Activated CD4-positive, alpha-beta T cell treated with anti-CD3 and anti-CD28 coated beads, Interleukin-2, amount 50 U/mL, for 1 hour (primary cell): ENCODE results near the gene SULT1A4.
"Not testable (repeated sequence)": the region's sequence is repeated elsewhere in the genome, so short reads cannot be mapped to it uniquely, and the experiment has no call there.

Experiments
- DNase-seq: peaks from one replicate; pipeline ENCODE4 v3.0.0-alpha.2; 2020

Gene SULT1A4

GRCh38 chr16:29459706-29460646 is at the start of gene SULT1A4:
TSS of gene SULT1A4 (plus strand) at chr16:29459913. CDS start at chr16:29461386, 1,473 bp downstream.
- not testable (repeated sequence) for DNase-seq

- DNase-seq, result not testable (repeated sequence)
These were observed 36.1 kb upstream of the SULT1A4 start for GRCh38 chr16:29423587-29423986.

GRCh38 chr16:29425390-29425789 is 34.3 kb upstream of the SULT1A4 start:
- not testable (repeated sequence) for DNase-seq

- DNase-seq, result not testable (repeated sequence)
These were observed 6.0 kb upstream of the SULT1A4 start for GRCh38 chr16:29453754-29454153.

- DNase-seq, result not testable (repeated sequence)
These were observed 5.4 kb upstream of the SULT1A4 start, which contains the start of the genes BOLA2 and SLX1B for GRCh38 chr16:29454269-29454668. TSS of gene BOLA2 (minus strand) at chr16:29454351. CDS start at chr16:29454253, 98 bp downstream. TSS of gene SLX1B (plus strand) at chr16:29454533.

GRCh38 chr16:29454828-29455227 is 4.9 kb upstream of the SULT1A4 start:
- not testable (repeated sequence) for DNase-seq

- DNase-seq, result not testable (repeated sequence)
These were observed 2.1 kb upstream of the SULT1A4 start for GRCh38 chr16:29457660-29458059.

GRCh38 chr16:29460647-29461030 is 926 bp downstream of the SULT1A4 start:
- not testable (repeated sequence) for DNase-seq

- not testable (repeated sequence) for DNase-seq
These were observed 6.5 kb downstream of the SULT1A4 start for GRCh38 chr16:29465985-29466824.

GRCh38 chr16:29466904-29467303 is 7.2 kb downstream of the SULT1A4 start:
- not testable (repeated sequence) for DNase-seq

GRCh38 chr16:29467654-29468366 is 8.1 kb downstream of the SULT1A4 start:
- not testable (repeated sequence) for DNase-seq

- DNase-seq, result peak; percentile 28
These were observed 9.9 kb downstream of the SULT1A4 start for GRCh38 chr16:29469660-29470059.

GRCh38 chr16:29472065-29472464 is 12.4 kb downstream of the SULT1A4 start:
- not testable (repeated sequence) for DNase-seq

- peak; percentile 0 for DNase-seq
These were observed 22.6 kb downstream of the SULT1A4 start for GRCh38 chr16:29482276-29482675.

GRCh38 chr16:29506308-29506707 is 46.6 kb downstream of the SULT1A4 start, which contains the start of gene NPIPB12:
TSS of gene NPIPB12 (minus strand) at chr16:29506408.
- not testable (repeated sequence) for DNase-seq
